ENCODE measurements around the gene GABARAPL2.
A peak's percentile ranks its signal among the peaks of the same experiment; 100 is the strongest.

The GABARAPL2 gene

DNA sequence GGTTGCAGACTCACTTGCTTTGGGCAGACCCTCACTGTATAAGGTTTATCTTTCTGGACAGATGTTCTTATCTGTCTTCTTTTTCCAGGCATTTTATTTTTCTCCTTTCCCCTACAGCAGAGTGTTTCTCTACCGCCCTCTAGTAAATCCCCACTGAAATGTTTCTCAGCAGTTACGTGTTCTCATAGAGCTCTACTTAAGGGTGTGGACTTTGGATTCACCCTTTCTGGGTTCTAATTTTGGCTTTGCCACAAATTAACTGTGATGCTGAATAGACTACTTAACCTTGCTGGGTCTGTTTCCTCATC, 54.9 kb downstream of the GABARAPL2 start:
- ATAC-seq = peak; percentile 56
- no peak for TF ChIP-seq ZFP30 (CRISPR knock-in tag; IDR thresholded peaks at IDR 0.05)
- no peak for TF ChIP-seq TOX (CRISPR knock-in tag; IDR thresholded peaks at IDR 0.05; ENCODE audit: borderline replicate concordance)
- TF ChIP-seq OSR1 (CRISPR knock-in tag; IDR thresholded peaks at IDR 0.05) = no peak
- no peak for TF ChIP-seq ISL1 (CRISPR knock-in tag; IDR thresholded peaks at IDR 0.05)
- TF ChIP-seq SNAI2 (CRISPR knock-in tag; IDR thresholded peaks at IDR 0.05) = no peak
- TF ChIP-seq CSDC2 (CRISPR knock-in tag; IDR thresholded peaks at IDR 0.05) = no peak
- TF ChIP-seq, protein P1, sequence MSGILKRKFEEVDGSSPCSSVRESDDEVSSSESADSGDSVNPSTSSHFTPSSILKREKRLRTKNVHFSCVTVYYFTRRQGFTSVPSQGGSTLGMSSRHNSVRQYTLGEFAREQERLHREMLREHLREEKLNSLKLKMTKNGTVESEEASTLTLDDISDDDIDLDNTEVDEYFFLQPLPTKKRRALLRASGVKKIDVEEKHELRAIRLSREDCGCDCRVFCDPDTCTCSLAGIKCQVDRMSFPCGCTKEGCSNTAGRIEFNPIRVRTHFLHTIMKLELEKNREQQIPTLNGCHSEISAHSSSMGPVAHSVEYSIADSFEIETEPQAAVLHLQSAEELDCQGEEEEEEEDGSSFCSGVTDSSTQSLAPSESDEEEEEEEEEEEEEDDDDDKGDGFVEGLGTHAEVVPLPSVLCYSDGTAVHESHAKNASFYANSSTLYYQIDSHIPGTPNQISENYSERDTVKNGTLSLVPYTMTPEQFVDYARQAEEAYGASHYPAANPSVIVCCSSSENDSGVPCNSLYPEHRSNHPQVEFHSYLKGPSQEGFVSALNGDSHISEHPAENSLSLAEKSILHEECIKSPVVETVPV (CRISPR knock-in tag; IDR thresholded peaks at IDR 0.05) = no peak
- TF ChIP-seq ESRRG (CRISPR knock-in tag; IDR thresholded peaks at IDR 0.05) = no peak
- no peak for TF ChIP-seq ZC3H10 (CRISPR knock-in tag; IDR thresholded peaks at IDR 0.05)
- TF ChIP-seq, protein P2, sequence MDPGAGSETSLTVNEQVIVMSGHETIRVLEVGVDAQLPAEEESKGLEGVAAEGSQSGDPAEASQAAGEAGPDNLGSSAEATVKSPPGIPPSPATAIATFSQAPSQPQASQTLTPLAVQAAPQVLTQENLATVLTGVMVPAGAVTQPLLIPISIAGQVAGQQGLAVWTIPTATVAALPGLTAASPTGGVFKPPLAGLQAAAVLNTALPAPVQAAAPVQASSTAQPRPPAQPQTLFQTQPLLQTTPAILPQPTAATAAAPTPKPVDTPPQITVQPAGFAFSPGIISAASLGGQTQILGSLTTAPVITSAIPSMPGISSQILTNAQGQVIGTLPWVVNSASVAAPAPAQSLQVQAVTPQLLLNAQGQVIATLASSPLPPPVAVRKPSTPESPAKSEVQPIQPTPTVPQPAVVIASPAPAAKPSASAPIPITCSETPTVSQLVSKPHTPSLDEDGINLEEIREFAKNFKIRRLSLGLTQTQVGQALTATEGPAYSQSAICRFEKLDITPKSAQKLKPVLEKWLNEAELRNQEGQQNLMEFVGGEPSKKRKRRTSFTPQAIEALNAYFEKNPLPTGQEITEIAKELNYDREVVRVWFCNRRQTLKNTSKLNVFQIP (CRISPR knock-in tag; IDR thresholded peaks at IDR 0.05; ENCODE audit: borderline replicate concordance, low read depth) = no peak
- TF ChIP-seq, protein P3, sequence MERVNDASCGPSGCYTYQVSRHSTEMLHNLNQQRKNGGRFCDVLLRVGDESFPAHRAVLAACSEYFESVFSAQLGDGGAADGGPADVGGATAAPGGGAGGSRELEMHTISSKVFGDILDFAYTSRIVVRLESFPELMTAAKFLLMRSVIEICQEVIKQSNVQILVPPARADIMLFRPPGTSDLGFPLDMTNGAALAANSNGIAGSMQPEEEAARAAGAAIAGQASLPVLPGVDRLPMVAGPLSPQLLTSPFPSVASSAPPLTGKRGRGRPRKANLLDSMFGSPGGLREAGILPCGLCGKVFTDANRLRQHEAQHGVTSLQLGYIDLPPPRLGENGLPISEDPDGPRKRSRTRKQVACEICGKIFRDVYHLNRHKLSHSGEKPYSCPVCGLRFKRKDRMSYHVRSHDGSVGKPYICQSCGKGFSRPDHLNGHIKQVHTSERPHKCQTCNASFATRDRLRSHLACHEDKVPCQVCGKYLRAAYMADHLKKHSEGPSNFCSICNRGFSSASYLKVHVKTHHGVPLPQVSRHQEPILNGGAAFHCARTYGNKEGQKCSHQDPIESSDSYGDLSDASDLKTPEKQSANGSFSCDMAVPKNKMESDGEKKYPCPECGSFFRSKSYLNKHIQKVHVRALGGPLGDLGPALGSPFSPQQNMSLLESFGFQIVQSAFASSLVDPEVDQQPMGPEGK (CRISPR knock-in tag; IDR thresholded peaks at IDR 0.05; ENCODE audit: borderline replicate concordance) = no peak
- no peak for TF ChIP-seq ZNF8 (CRISPR knock-in tag; IDR thresholded peaks at IDR 0.05)
- no peak for TF ChIP-seq ZNF565 (CRISPR knock-in tag; conservative IDR thresholded peaks at IDR 0.05; ENCODE audit: low read depth)
- no peak for TF ChIP-seq BACH2 (CRISPR knock-in tag; IDR thresholded peaks at IDR 0.05; ENCODE audit: borderline replicate concordance)
- TF ChIP-seq TCF4 (CRISPR knock-in tag; IDR thresholded peaks at IDR 0.05; ENCODE audit: borderline replicate concordance) = no peak; the same call in 1 of the 2 replicates
- TF ChIP-seq, protein P4, sequence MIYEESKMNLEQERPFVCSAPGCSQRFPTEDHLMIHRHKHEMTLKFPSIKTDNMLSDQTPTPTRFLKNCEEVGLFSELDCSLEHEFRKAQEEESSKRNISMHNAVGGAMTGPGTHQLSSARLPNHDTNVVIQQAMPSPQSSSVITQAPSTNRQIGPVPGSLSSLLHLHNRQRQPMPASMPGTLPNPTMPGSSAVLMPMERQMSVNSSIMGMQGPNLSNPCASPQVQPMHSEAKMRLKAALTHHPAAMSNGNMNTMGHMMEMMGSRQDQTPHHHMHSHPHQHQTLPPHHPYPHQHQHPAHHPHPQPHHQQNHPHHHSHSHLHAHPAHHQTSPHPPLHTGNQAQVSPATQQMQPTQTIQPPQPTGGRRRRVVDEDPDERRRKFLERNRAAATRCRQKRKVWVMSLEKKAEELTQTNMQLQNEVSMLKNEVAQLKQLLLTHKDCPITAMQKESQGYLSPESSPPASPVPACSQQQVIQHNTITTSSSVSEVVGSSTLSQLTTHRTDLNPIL (CRISPR knock-in tag; IDR thresholded peaks at IDR 0.05; ENCODE audit: low read depth) = no peak

DNA sequence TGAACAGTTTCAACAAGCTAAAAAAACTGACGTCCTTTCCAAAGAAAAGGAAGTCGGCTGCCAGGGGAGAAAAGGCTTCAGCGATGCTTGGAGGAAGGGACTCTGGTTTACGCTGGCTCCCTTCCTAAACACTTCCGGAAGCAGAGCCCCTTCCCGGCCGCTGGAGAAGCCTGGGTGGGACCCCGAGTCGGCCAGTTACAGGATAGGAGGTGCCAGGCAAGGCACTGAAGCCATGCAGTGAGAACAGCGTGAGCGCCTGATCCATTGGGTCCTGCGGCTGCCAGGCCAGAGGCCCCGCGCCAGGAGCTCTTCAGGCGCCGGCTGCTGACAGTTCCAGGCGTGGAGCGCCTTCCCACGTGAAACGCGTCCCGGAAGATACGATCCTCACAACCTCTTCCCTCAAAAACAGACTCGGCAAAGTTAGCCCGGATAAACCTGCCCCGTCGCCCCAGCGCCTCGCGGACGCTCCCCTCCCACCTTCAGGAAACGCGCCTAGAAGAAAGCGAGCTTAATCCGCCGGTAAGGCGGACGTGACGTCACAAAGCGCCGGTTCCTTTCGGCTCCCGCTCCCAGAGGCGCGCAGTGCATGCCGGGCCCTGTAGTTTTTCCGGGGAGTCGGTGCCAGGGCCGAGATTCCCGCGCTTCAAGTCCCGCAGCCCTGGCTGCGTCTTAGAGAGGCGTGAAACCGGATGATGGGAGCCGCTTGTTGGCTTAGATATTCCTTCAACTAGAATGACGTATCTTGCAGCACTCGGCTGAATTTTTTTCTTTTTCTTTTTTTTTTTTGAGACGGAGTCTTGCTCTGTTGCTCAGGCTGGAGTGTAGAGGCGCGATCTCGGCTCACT, 56.8 kb downstream of the GABARAPL2 start, which contains the start of gene ADAT1:
TSS of gene ADAT1 (minus strand) at position 521 of the 845 bp plus-strand sequence. CDS start 2,482 bp downstream, outside the sequence.
- TF ChIP-seq GLIS3 (CRISPR knock-in tag; IDR thresholded peaks at IDR 0.05) = no peak
- no peak for TF ChIP-seq ZNF565 (CRISPR knock-in tag; conservative IDR thresholded peaks at IDR 0.05; ENCODE audit: low read depth)
- TF ChIP-seq SNAI2 (CRISPR knock-in tag; IDR thresholded peaks at IDR 0.05) = no peak
- TF ChIP-seq ZNF8 (CRISPR knock-in tag; IDR thresholded peaks at IDR 0.05) = no peak
- TF ChIP-seq, protein P1 (CRISPR knock-in tag; IDR thresholded peaks at IDR 0.05) = no peak
- no peak for TF ChIP-seq TOX (CRISPR knock-in tag; IDR thresholded peaks at IDR 0.05; ENCODE audit: borderline replicate concordance)
- peak; percentile 94 for ATAC-seq

DNA sequence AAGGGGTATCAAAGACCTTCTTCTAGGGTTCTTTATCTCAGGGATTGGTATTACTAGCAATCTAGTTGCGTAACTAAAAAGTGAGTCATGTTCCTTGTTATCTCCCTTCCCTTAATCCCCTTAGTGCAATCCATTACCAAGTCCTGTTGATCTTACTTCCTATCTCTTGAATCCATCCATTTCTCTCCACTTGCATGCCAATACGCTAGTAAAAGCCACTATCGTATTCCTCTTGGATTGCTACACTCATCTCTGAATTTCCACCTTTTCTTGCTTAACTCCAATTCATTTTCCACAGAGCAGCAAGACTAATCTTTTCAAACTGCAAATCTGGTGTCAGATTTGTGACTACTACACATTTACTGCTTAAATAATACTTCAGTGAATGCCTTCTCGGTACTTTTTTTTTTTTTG, 58.7 kb downstream of the GABARAPL2 start:
- no peak for ATAC-seq
- TF ChIP-seq, protein P3 (CRISPR knock-in tag; IDR thresholded peaks at IDR 0.05; ENCODE audit: borderline replicate concordance) = no peak
- TF ChIP-seq ISL1 (CRISPR knock-in tag; IDR thresholded peaks at IDR 0.05) = peak; percentile 81
